IPS-18c (cell line): Measurements from ENCODE around the gene DTX3L.

ENCODE experiments used
- H3K4me3 ChIP-seq: 2 replicates; pipeline ENCODE4 v1.7.0; 2013; ENCODE audit warnings: low read depth, mild to moderate bottlenecking, low read length, moderate library complexity; ENCODE audit not compliant: insufficient read depth
- H3K9me3 ChIP-seq: one replicate; pipeline ENCODE4 v1.6.1; 2013; ENCODE audit warnings: mild to moderate bottlenecking, low read length, moderate library complexity; ENCODE audit not compliant: control insufficient read depth, insufficient read depth

DTX3L gene

DNA sequence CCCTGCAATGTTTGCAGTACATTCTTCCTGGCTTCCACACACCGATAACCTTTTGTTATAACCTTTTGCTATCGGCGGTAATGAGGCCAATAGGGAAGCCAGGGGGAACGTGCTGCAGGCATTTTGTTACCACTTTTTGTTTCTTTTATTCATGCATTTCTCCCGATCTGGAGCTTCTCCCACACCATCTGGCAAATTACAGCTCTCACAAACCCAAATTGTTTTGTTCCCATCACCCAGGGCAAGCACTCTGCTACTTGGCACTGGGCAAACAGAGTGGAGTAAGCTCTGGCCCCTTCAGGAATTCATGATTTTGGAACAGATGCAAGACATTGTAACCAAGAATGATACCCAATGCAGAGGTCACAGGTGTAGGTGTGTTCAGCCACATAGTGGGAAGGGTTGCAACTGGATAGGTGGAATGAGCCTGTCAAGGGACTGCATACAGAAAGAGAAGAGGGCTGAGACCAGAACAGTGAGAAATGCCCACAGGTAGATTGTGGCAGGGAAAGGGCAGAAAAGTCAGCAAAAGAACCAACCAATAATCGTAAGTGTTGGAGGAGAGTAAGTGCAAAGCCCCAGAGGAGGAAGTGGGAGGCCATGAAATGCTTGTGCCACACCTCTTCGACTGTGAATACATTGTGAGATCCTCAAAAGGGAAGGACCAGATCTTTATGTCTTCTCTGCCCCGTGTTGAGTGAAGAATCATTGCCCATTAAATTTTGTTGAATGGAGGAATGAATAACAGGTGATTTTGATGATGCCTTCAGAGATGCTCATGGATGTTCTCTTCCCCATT lies 59.1 kb downstream of the DTX3L start:
- H3K9me3 ChIP-seq, result peaks cover 3% of the 10 kb centered on the region
- H3K4me3 ChIP-seq, result no peak overlapping the region
